Measurements from ENCODE around the gene BRIP1.

BRIP1 gene

GRCh38 chr17:61715348-61715747, 148.0 kb downstream of the BRIP1 start:
- Mint-ChIP-seq H3K27ac (no peak overlapping the region), H3K27me3 (ENCODE audit: low read depth, poor library complexity) (peaks cover 3% of the 10 kb centered on the region), H3K4me1 (no peaks in the 10 kb centered on the region), H3K4me3 (no peak overlapping the region), H3K36me3 (ENCODE audit: low read depth) (peaks cover 74% of the 10 kb centered on the region), H3K9me3 (peaks cover 44% of the 10 kb centered on the region)
- no peak for TF ChIP-seq CTCF (IDR thresholded peaks at IDR 0.05)
- DNase-seq = no peak

DNA sequence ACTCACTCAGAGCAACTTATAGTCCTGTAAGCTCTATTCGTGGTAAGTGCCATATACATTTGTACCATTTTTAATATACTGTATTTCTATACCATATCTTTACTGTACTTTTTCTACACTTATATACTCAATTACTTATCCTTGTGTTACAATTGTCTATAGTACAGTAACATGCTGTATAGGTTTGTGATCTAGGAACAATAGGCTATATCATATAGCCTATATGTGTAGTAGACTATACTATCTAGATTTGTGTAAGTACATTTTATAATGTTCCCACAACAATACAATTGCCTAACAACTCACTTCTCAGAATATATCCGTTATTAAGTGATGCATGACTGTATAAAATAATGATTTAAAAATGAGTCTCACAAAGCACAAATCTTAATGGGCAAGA, 149.0 kb downstream of the BRIP1 start:
- peaks cover 3% of the 10 kb centered on the region for H3K27me3 Mint-ChIP-seq (ENCODE audit: low read depth, poor library complexity)
- no peak for DNase-seq
- peaks cover 72% of the 10 kb centered on the region for H3K36me3 Mint-ChIP-seq (ENCODE audit: low read depth)
- no peak for TF ChIP-seq CTCF (IDR thresholded peaks at IDR 0.05)
- no peak overlapping the region for H3K4me3 Mint-ChIP-seq
- H3K9me3 Mint-ChIP-seq = peaks cover 37% of the 10 kb centered on the region
- H3K4me1 Mint-ChIP-seq = no peaks in the 10 kb centered on the region
- no peak overlapping the region for H3K27ac Mint-ChIP-seq

DNA sequence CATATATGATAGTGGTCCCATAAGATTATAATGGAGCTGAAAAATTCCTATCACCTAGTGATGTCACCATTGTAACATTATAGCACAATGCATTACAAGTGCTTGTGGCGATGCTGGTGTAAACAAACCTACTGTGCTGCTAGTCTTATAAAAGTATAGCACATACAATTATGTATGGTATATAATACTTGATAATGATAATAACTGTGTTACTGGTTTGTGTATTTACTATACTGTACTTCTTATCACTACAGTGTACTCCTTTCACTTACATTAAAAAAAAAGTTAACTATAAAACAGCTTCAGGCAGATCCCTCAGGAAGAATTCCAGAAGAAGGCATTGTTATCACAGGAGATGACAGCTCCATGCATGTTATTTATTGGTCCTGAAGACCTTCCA, 150.3 kb downstream of the BRIP1 start:
- TF ChIP-seq CTCF (IDR thresholded peaks at IDR 0.05) = no peak
- peaks cover 25% of the 10 kb centered on the region for H3K9me3 Mint-ChIP-seq
- peaks cover 72% of the 10 kb centered on the region for H3K36me3 Mint-ChIP-seq (ENCODE audit: low read depth)
- H3K4me1 Mint-ChIP-seq = no peaks in the 10 kb centered on the region
- no peak overlapping the region for H3K4me3 Mint-ChIP-seq
- no peak overlapping the region for H3K27ac Mint-ChIP-seq
- peaks cover 3% of the 10 kb centered on the region for H3K27me3 Mint-ChIP-seq (ENCODE audit: low read depth, poor library complexity)
- no peak for DNase-seq

GRCh38 chr17:61710546-61710945, 152.8 kb downstream of the BRIP1 start:
- Mint-ChIP-seq H3K4me3 (no peak overlapping the region), H3K9me3 (peaks cover 13% of the 10 kb centered on the region), H3K4me1 (no peaks in the 10 kb centered on the region), H3K27me3 (ENCODE audit: low read depth, poor library complexity) (peaks cover 3% of the 10 kb centered on the region), H3K36me3 (ENCODE audit: low read depth) (peaks cover 72% of the 10 kb centered on the region), H3K27ac (no peak overlapping the region)
- TF ChIP-seq CTCF (IDR thresholded peaks at IDR 0.05) = no peak
- DNase-seq = no peak

GRCh38 chr17:61709567-61709966, 153.8 kb downstream of the BRIP1 start:
- Mint-ChIP-seq H3K36me3 (ENCODE audit: low read depth) (peaks cover 75% of the 10 kb centered on the region), H3K9me3 (peaks cover 23% of the 10 kb centered on the region), H3K27me3 (ENCODE audit: low read depth, poor library complexity) (peaks cover 3% of the 10 kb centered on the region), H3K4me1 (no peaks in the 10 kb centered on the region), H3K4me3 (no peak overlapping the region), H3K27ac (no peak overlapping the region)
- no peak for DNase-seq
- TF ChIP-seq CTCF (IDR thresholded peaks at IDR 0.05) = no peak

DNA sequence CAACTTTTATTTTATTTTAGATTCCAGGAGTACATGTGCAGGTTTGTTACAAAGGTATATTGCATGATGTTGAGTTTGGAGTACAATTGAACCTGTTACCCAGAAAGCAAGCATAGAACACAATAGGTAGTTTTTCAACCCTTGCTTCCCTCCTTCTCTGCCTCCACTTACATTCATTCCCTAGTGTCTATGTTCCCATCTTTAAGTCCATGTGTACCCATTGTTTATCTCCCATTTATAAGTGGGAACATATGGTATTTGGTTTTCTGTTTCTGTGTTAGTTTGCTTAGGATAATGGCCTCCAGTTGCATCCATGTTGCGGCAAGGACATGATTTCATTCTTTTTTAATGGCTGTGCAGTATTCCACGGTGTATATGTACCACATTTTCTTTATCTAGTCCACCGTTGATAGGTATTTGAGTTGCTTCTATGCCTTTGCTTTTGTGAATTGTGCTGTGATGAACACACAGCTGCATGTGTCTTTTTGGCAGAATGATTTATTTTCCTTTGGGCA, 158.3 kb downstream of the BRIP1 start:
- Mint-ChIP-seq H3K36me3 (ENCODE audit: low read depth) (peaks cover 97% of the 10 kb centered on the region), H3K9me3 (peaks cover 66% of the 10 kb centered on the region), H3K27me3 (ENCODE audit: low read depth, poor library complexity) (no peaks in the 10 kb centered on the region), H3K4me3 (no peak overlapping the region), H3K4me1 (no peaks in the 10 kb centered on the region), H3K27ac (no peak overlapping the region)
- DNase-seq = no peak
- TF ChIP-seq CTCF (IDR thresholded peaks at IDR 0.05) = no peak

Data from nephron progenitor cell (in vitro differentiated cells).